IMR-90 (cell line): ENCODE data around the gene PRR22. TPM values are rescaled to one million over a fixed set of nuclear protein-coding genes. Genes with fewer than 3 reads are reported as not detected.
A peak's percentile ranks its signal among the peaks of the same experiment; 100 is the strongest.

Experiments
- ATAC-seq: fragments of 200-7000 bp; cut with Tn5 transposase; 2 replicates; pipeline ENCODE4 v1.9.1; 2020; ENCODE audit warnings: low read depth, mild to moderate bottlenecking, moderate library complexity
- BruUV-seq: library from RNA; stranded (reverse); fragments of 400-500 nt; replicated peaks from 2 replicates; lab custom pipeline; 2021; lab: Mats Ljungman, UMichigan
- CTCF ChIA-PET: fragments of 300-600 bp; formaldehyde crosslinking; extraction: SDS; loops from one replicate; lab custom pipeline; 2021; ENCODE audit warnings: antibody characterized with exemption; lab: Yijun Ruan, JAX
- POLR2A ChIA-PET: fragments of 300-600 bp; sonication (Branson Sonifier 250); formaldehyde crosslinking; loops from one replicate; lab custom pipeline; 2022; ENCODE audit warnings: antibody characterized with exemption; ENCODE audit not compliant: unreplicated experiment; lab: Charles Lee
- DNase-seq: peaks from one replicate; pipeline ENCODE4 v3.0.0; 2013
- H2AFZ ChIP-seq: replicated peaks from 2 replicates; pipeline ENCODE3; 2013; ENCODE audit warnings: low read length, mild to moderate bottlenecking; ENCODE audit not compliant: poor library complexity
- H2AK5ac ChIP-seq: 2 replicates; pipeline ENCODE4 v1.6.1; 2013; ENCODE audit warnings: low read depth, low read length, inconsistent platforms
- H2AK9ac ChIP-seq: replicated peaks from 2 replicates; pipeline ENCODE3; 2013; ENCODE audit warnings: mild to moderate bottlenecking, low read depth, low read length, moderate library complexity; ENCODE audit not compliant: poor library complexity
- H2BK120ac ChIP-seq: 2 replicates; pipeline ENCODE4 v1.6.1; 2013; ENCODE audit warnings: low read depth, low read length, inconsistent platforms
- H2BK15ac ChIP-seq: 3 replicates; pipeline ENCODE4 v1.6.1; 2013; ENCODE audit warnings: low read depth, low read length, inconsistent platforms
- H2BK20ac ChIP-seq: 2 replicates; pipeline ENCODE4 v1.6.1; 2013; ENCODE audit warnings: low read depth, mild to moderate bottlenecking, inconsistent platforms, low read length, moderate library complexity
- H2BK5ac ChIP-seq: 2 replicates; pipeline ENCODE4 v1.6.1; 2013; ENCODE audit warnings: mild to moderate bottlenecking, low read depth, low read length, inconsistent platforms; ENCODE audit not compliant: poor library complexity, severe bottlenecking
- H3K14ac ChIP-seq: replicated peaks from 2 replicates; pipeline ENCODE4 v1.6.1; 2013; ENCODE audit warnings: low read depth, low read length, inconsistent platforms
- H3K18ac ChIP-seq: 2 replicates; pipeline ENCODE4 v1.6.1; 2013; ENCODE audit warnings: low read depth, low read length, control low read depth
- H3K23ac ChIP-seq: 2 replicates; pipeline ENCODE4 v1.6.1; 2013; ENCODE audit warnings: low read depth, low read length, inconsistent platforms
- H3K27ac ChIP-seq: 2 replicates; pipeline ENCODE4 v1.5.1; 2013; ENCODE audit warnings: mild to moderate bottlenecking, control low read depth, low read length; ENCODE audit not compliant: insufficient read depth
- H3K27me3 ChIP-seq: 2 replicates; pipeline ENCODE4 v1.6.1; 2013; ENCODE audit warnings: low read length; ENCODE audit not compliant: control insufficient read depth, insufficient read depth
- H3K36me3 ChIP-seq: 2 replicates; pipeline ENCODE4 v1.6.1; 2013; ENCODE audit warnings: low read length, mixed read lengths; ENCODE audit not compliant: control insufficient read depth, insufficient read depth
- H3K4ac ChIP-seq: 2 replicates; pipeline ENCODE4 v1.6.1; 2013; ENCODE audit warnings: low read depth, low read length, inconsistent platforms
- H3K4me1 ChIP-seq: 2 replicates; pipeline ENCODE4 v1.6.1; 2013; ENCODE audit warnings: low read length, mixed read lengths; ENCODE audit not compliant: control insufficient read depth, insufficient read depth
- H3K4me2 ChIP-seq: 2 replicates; pipeline ENCODE4 v1.6.1; 2013; ENCODE audit warnings: low read depth, mild to moderate bottlenecking, control low read depth, low read length, moderate library complexity
- H3K4me3 ChIP-seq: 2 replicates; pipeline ENCODE4 v1.5.1; 2013; ENCODE audit warnings: low read depth, mild to moderate bottlenecking, control low read depth, low read length, moderate library complexity; ENCODE audit not compliant: insufficient read depth
- H3K56ac ChIP-seq: 2 replicates; pipeline ENCODE4 v1.6.1; 2013; ENCODE audit warnings: low read length, inconsistent platforms; ENCODE audit not compliant: insufficient read depth; ENCODE audit errors: extremely low read depth
- H3K79me1 ChIP-seq, 2 experiments: 2 replicates each; pipeline ENCODE4 v1.6.1; 2013; ENCODE audit warnings: low read length in 2 of 2, inconsistent platforms in 1 of 2, low read depth in 1 of 2
- H3K9ac ChIP-seq: 2 replicates; pipeline ENCODE4 v1.6.1; 2013; ENCODE audit warnings: low read depth, low read length, control low read depth
- H3K9me1 ChIP-seq: 2 replicates; pipeline ENCODE4 v1.6.1; 2013; ENCODE audit warnings: low read length, inconsistent platforms; ENCODE audit not compliant: insufficient read depth
- H3K9me3 ChIP-seq: 2 replicates; pipeline ENCODE4 v1.6.1; 2013; ENCODE audit warnings: low read length; ENCODE audit not compliant: control insufficient read depth, insufficient read depth
- H4K20me1 ChIP-seq: 2 replicates; pipeline ENCODE4 v1.6.1; 2013; ENCODE audit warnings: low read length, inconsistent platforms; ENCODE audit not compliant: insufficient read depth
- H4K5ac ChIP-seq: 2 replicates; pipeline ENCODE4 v1.6.1; 2013; ENCODE audit warnings: mild to moderate bottlenecking, low read depth, low read length, control low read depth
- H4K8ac ChIP-seq, 2 experiments: 2 replicates each; pipeline ENCODE4 v1.6.1; 2013; ENCODE audit warnings: low read depth in 2 of 2, low read length in 2 of 2, control low read depth in 1 of 2, inconsistent platforms in 1 of 2
- H4K91ac ChIP-seq: 2 replicates; pipeline ENCODE4 v1.6.1; 2013; ENCODE audit warnings: low read depth, low read length, inconsistent platforms; ENCODE audit not compliant: insufficient read depth
- BHLHE40 ChIP-seq: fragments of 150-350 bp; IDR thresholded peaks from 2 replicates; pipeline ENCODE4 v1.6.1; 2016; ENCODE audit warnings: mild to moderate bottlenecking, low read depth, low read length
- CEBPB ChIP-seq: IDR thresholded peaks from 2 replicates; pipeline ENCODE4 v1.6.1; 2012; ENCODE audit warnings: low read depth, low read length, improper control_type of control experiment
- CHD1 ChIP-seq: IDR thresholded peaks from 2 replicates; pipeline ENCODE4 v1.6.1; 2012; ENCODE audit warnings: low read depth, low read length, improper control_type of control experiment
- CTCF ChIP-seq: conservative IDR thresholded peaks from 2 replicates; pipeline ENCODE4 v1.5.1; 2012; ENCODE audit warnings: mild to moderate bottlenecking, low read depth, low read length, improper control_type of control experiment
- ELK1 ChIP-seq: fragments of 150-350 bp; IDR thresholded peaks from 2 replicates; pipeline ENCODE4 v1.6.1; 2016; ENCODE audit warnings: low read depth, mild to moderate bottlenecking, low read length, moderate library complexity, borderline replicate concordance
- RCOR1 ChIP-seq: IDR thresholded peaks from 2 replicates; pipeline ENCODE4 v1.6.1; 2012; ENCODE audit warnings: mild to moderate bottlenecking, low read length, improper control_type of control experiment; ENCODE audit not compliant: insufficient replicate concordance
- WGBS, 2 experiments: methylation state at CpG; one replicate each; pipeline versions ENCODE4 v1.1.5 to v1.1.7; 2013; ENCODE audit warnings: missing lambda C conversion rate in 2 of 2; ENCODE audit not compliant: insufficient read length in 1 of 2; ENCODE audit errors: extremely low coverage in 2 of 2; 5-methylcytosine and 5-hydroxymethylcytosine counted together
- dilution Hi-C: fragments of 300-500 bp; cut with HindIII; formaldehyde crosslinking; loops from one replicate; pipeline ENCODE4 v1.14.3; 2018; ENCODE audit warnings: low sequenced_read_pairs; ENCODE audit not compliant: unreplicated experiment
- in situ Hi-C: fragments of 300-500 bp; cut with MboI; formaldehyde crosslinking; loops from 3 replicates; pipeline ENCODE4 v1.14.3; 2019; ENCODE audit warnings: low sequenced_read_pairs, inconsistent platforms, mixed read lengths
- intact Hi-C: fragments of 100-400 bp; cut with micrococcal nuclease; formaldehyde crosslinking; loops from 2 replicates; pipeline ENCODE4 v1.10.0; 2022
- polyA plus RNA-seq, 3 experiments: library from polyadenylated mRNA; depleted of rRNA; stranded (reverse); fragments of >200 nt; gene quantifications; 2 replicates each; pipeline ENCODE4 v1.2.3, GENCODE V29; 2012; ENCODE audit warnings: low replicate concordance in 1 of 3
- total RNA-seq: library from RNA; depleted of rRNA; stranded (reverse); fragments of >200 nt; gene quantifications from 2 replicates; pipeline ENCODE4 v1.2.3, GENCODE V29; 2012

Gene PRR22
- total and polyA plus RNA-seq, 2 of the 4 experiments (the other 2 are of a cell fraction) = 0.92 TPM; not detected in 1

- ChIA-PET POLR2A (no interaction called here), CTCF (interaction anchor here (2.2 kb wide), 1 partner anchor 19 kb away, joined by 7 read pairs; the partner anchor contains the start of gene NRTN)
- Histone ChIP-seq H3K14ac (no peak overlapping the region), H2AK9ac (no peak overlapping the region), H2BK5ac (no peak overlapping the region), H2BK120ac (no peak overlapping the region), H4K5ac (no peak overlapping the region), H3K4me1 (peaks cover 9% of the 10 kb centered on the region), H3K79me1 (peaks cover 0 to 5% of the 10 kb centered on the region in 2 experiments; a peak in 2 of 4 replicates), H2BK20ac (no peak overlapping the region), H3K9ac (no peak overlapping the region), H3K27me3 (no peaks in the 10 kb centered on the region), H3K36me3 (no peaks in the 10 kb centered on the region), H3K56ac (no peak overlapping the region), H2AFZ (no peak overlapping the region), H4K20me1 (no peaks in the 10 kb centered on the region; the same call in 1 of the 2 replicates), H3K9me1 (peaks cover 4% of the 10 kb centered on the region; the same call in 1 of the 2 replicates), H2BK15ac (no peak overlapping the region), H3K23ac (no peak overlapping the region), H3K18ac (no peak overlapping the region), H4K91ac (no peak overlapping the region), H2AK5ac (no peak overlapping the region), H4K8ac (no peak overlapping the region), H3K9me3 (no peaks in the 10 kb centered on the region), H3K4me2 (no peak overlapping the region), H3K4me3 (no peak overlapping the region), H3K4ac (no peak overlapping the region), H3K27ac (no peak overlapping the region)
- DNase-seq = no peak
- no peak for ATAC-seq
- TF ChIP-seq ELK1 (no peak), RCOR1 (no peak), BHLHE40 (no peak), CTCF (0 out of 2 replicates have a peak, but pooled peaks have one; percentile 10), CEBPB (no peak), CHD1 (no peak)
- dilution Hi-C loops (no loop called here), intact Hi-C loops (no loop called here), in situ Hi-C loops (no loop called here)
- WGBS, 2 experiments = 90% methylated on average over 19 of the region's 30 CpGs; no CpG with 5 or more reads in 1 of the 2 experiments
- BruUV-seq = no TSS peak
Measured at GRCh38 chr19:5823579-5824281, 39.2 kb upstream of the PRR22 start.
